ENCODE results near the gene GATAD2A. TPM values are rescaled to one million over a fixed set of nuclear protein-coding genes. Genes with fewer than 3 reads are reported as not detected.

Gene GATAD2A
- total and polyA plus RNA-seq, 5 donors from 2014 or later, result 8.1 to 134 (median 9.7) TPM

Other genes starting within 250 kb of the GATAD2A start
- 3.5 TPM for gene MEF2B, start 235.4 kb upstream of the GATAD2A start, total RNA-seq
- gene MEF2B, start 235.4 kb upstream of the GATAD2A start, polyA plus RNA-seq, result under 1 TPM in 1 of 4 donors, not detected in 3; 0.30 TPM
- 27.4 TPM for gene BORCS8, start 213.5 kb upstream of the GATAD2A start, total RNA-seq
- gene BORCS8, start 213.5 kb upstream of the GATAD2A start, polyA plus RNA-seq, result 10 to 100 TPM; 20.1 to 28.4 (median 21.8) TPM
- gene RFXANK, start 213.4 kb upstream of the GATAD2A start, total RNA-seq, result 62.1 TPM
- gene RFXANK, start 213.4 kb upstream of the GATAD2A start, polyA plus RNA-seq, result 100 to 1,000 TPM in 1 of 4 donors, 10 to 100 TPM in 3; 59.1 to 103 (median 80.7) TPM
- 17.6 TPM for gene NR2C2AP, start 202.3 kb upstream of the GATAD2A start, total RNA-seq
- 10 to 100 TPM; 20.6 to 31.2 (median 26.8) TPM for gene NR2C2AP, start 202.3 kb upstream of the GATAD2A start, polyA plus RNA-seq
- not detected for gene NCAN, start 193.7 kb upstream of the GATAD2A start, total RNA-seq
- not detected for gene NCAN, start 193.7 kb upstream of the GATAD2A start, polyA plus RNA-seq
- gene TM6SF2, start 132.4 kb upstream of the GATAD2A start, total RNA-seq, result not detected
- not detected for gene TM6SF2, start 132.4 kb upstream of the GATAD2A start, polyA plus RNA-seq
- gene SUGP1, start 85.2 kb upstream of the GATAD2A start, total RNA-seq, result 72.5 TPM
- 10 to 100 TPM; 22.7 to 36.3 (median 26.4) TPM for gene SUGP1, start 85.2 kb upstream of the GATAD2A start, polyA plus RNA-seq
- 146 TPM for gene MAU2, start 84.8 kb upstream of the GATAD2A start, total RNA-seq
- gene MAU2, start 84.8 kb upstream of the GATAD2A start, polyA plus RNA-seq, result 10 to 100 TPM; 16.5 to 20.6 (median 18.8) TPM
- gene TSSK6, start 109.9 kb downstream of the GATAD2A start, total RNA-seq, result 6.2 TPM
- 1 to 10 TPM; 1.6 to 3.0 (median 1.8) TPM for gene TSSK6, start 109.9 kb downstream of the GATAD2A start, polyA plus RNA-seq
- 196 TPM for gene NDUFA13, start 110.5 kb downstream of the GATAD2A start, total RNA-seq
- gene NDUFA13, start 110.5 kb downstream of the GATAD2A start, polyA plus RNA-seq, result 100 to 1,000 TPM; 358 to 453 (median 400) TPM
- gene YJEFN3, start 123.2 kb downstream of the GATAD2A start, total RNA-seq, result 6.6 TPM
- not detected for gene YJEFN3, start 123.2 kb downstream of the GATAD2A start, polyA plus RNA-seq
- gene CILP2, start 132.6 kb downstream of the GATAD2A start, total RNA-seq, result 0.42 TPM
- gene CILP2, start 132.6 kb downstream of the GATAD2A start, polyA plus RNA-seq, result under 1 TPM in 3 of 4 donors, not detected in 1; 0.09 to 0.42 (median 0.21) TPM
- gene PBX4, start 213.0 kb downstream of the GATAD2A start, total RNA-seq, result 85.3 TPM
- 1 to 10 TPM; 4.1 to 7.2 (median 5.9) TPM for gene PBX4, start 213.0 kb downstream of the GATAD2A start, polyA plus RNA-seq
- gene LPAR2, start 222.5 kb downstream of the GATAD2A start, total RNA-seq, result 120 TPM
- 10 to 100 TPM; 29.9 to 48.5 (median 40.4) TPM for gene LPAR2, start 222.5 kb downstream of the GATAD2A start, polyA plus RNA-seq
- 155 TPM for gene GMIP, start 238.0 kb downstream of the GATAD2A start, total RNA-seq
- gene GMIP, start 238.0 kb downstream of the GATAD2A start, polyA plus RNA-seq, result 10 to 100 TPM; 42.1 to 51.0 (median 45.7) TPM